Testis (tissue), 2 donors: Measurements from ENCODE around the gene NR6A1.

Experiments used
- CTCF ChIP-seq, 3 experiments: fragments of 450-650 bp in 2 of 3; fragments of 200-600 bp in 1 of 3; sonication (generic) in 1 of 3; IDR thresholded peaks; one replicate each; pipeline ENCODE4 v1.5.1; 2016 to 2019; ENCODE audit warnings: antibody characterized with exemption in 3 of 3, mild to moderate bottlenecking in 2 of 3, moderate library complexity in 1 of 3
- POLR2A ChIP-seq: fragments of 450-650 bp; IDR thresholded peaks from one replicate; pipeline ENCODE4 v1.6.1; 2017; ENCODE audit warnings: antibody characterized with exemption, mild to moderate bottlenecking, moderate library complexity

DNA sequence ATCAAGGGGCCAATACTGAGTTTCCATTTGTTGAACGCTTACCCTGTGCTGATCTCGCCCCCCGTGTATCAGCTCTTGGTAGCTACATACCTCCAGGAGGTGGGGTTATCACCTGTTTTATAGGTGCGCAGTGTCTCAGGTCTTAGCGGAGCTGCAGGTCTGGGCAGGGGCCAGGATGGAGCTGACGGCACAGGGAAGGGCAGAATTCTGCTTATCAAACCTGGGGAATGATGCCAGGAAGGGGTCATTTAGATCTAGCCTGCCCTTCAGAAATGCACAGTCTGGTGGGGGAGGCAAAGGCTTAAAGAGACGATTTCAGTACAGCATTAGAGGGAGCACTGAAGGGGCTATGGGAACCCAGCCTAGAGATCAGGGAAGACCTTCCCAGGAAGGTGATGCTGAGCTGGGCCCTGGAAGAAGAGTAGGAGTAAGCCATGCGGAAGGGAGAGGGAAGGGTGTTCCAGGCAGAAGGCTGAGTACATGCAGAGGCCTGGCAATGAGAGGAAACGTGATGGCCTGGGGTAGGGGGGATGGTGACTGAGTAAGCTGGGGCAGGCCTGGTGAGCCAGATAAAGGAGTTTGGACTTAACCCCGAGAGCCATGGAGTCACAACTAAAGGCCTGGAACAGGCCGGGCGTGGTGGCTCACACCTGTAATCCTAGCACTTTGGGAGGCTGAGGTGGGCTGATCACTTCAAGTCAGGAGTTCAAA is 37.3 kb upstream of the NR6A1 start:
- TF ChIP-seq CTCF (IDR thresholded peaks at IDR 0.05) (no peak), POLR2A (no peak)
